H1 (cell line): Measurements from ENCODE around the gene GRAMD1C. TPM values are rescaled to one million over a fixed set of nuclear protein-coding genes. Genes with fewer than 3 reads are reported as not detected.

Source experiments
- CTCF ChIA-PET: fragments of 300-600 bp; sonication (Branson Sonifier 250); formaldehyde crosslinking; loops from one replicate; lab custom pipeline; 2021; ENCODE audit not compliant: partially characterized antibody; lab: Charles Lee
- POLR2A ChIA-PET: fragments of 300-600 bp; sonication (Branson Sonifier 250); formaldehyde crosslinking; loops from one replicate; lab custom pipeline; 2021; ENCODE audit warnings: inconsistent platforms; ENCODE audit not compliant: partially characterized antibody; lab: Charles Lee
- DNase-seq, 2 experiments: peaks; one replicate each; pipeline versions ENCODE4 v3.0.0 to v3.0.0-alpha.2; 2010 to 2022; ENCODE audit warnings: low spot score in 2 of 2, low read depth in 1 of 2, mixed read lengths in 1 of 2
- FAIRE-seq: peaks from 2 replicates; lab custom pipeline; 2011; peaks lifted over from hg19 to GRCh38; lab: Jason Lieb, UNC
- H2AFZ ChIP-seq: 2 replicates; pipeline ENCODE4 v1.8.1; 2012; ENCODE audit warnings: low read length, inconsistent platforms
- H2AK5ac ChIP-seq: 2 replicates; pipeline ENCODE4 v1.6.1; 2013; ENCODE audit warnings: low read depth, low read length
- H2BK120ac ChIP-seq: replicated peaks from 2 replicates; pipeline ENCODE3; 2013; ENCODE audit warnings: low read depth, low read length, inconsistent platforms
- H2BK12ac ChIP-seq: 2 replicates; pipeline ENCODE4 v1.6.1; 2013; ENCODE audit warnings: low read depth, low read length
- H2BK15ac ChIP-seq: 2 replicates; pipeline ENCODE4 v1.6.1; 2013; ENCODE audit warnings: low read length
- H2BK20ac ChIP-seq: 2 replicates; pipeline ENCODE4 v1.6.1; 2013; ENCODE audit warnings: low read length
- H2BK5ac ChIP-seq: 2 replicates; pipeline ENCODE4 v1.6.1; 2013; ENCODE audit warnings: low read depth, low read length
- H3K14ac ChIP-seq: 2 replicates; pipeline ENCODE4 v1.6.1; 2013; ENCODE audit warnings: inconsistent platforms; ENCODE audit not compliant: insufficient read length
- H3K18ac ChIP-seq: 2 replicates; pipeline ENCODE4 v1.6.1; 2013; ENCODE audit warnings: low read length; ENCODE audit errors: extremely low read depth
- H3K23ac ChIP-seq: 2 replicates; pipeline ENCODE4 v1.6.1; 2013; ENCODE audit warnings: inconsistent platforms; ENCODE audit not compliant: insufficient read length
- H3K23me2 ChIP-seq: 2 replicates; pipeline ENCODE4 v1.6.1; 2013; ENCODE audit warnings: low read depth, low read length
- H3K27ac ChIP-seq: 2 replicates; pipeline ENCODE4 v1.6.1; 2011; ENCODE audit warnings: low read depth, low read length, inconsistent platforms
- H3K27me3 ChIP-seq, 4 experiments: replicated peaks in 1 of 4; 1 replicate in 1 of 4; 2 replicates in 3 of 4; pipeline versions ENCODE4 v1.6.1 to v1.8.1; 2011 to 2013; ENCODE audit warnings: low read length in 3 of 4, mild to moderate bottlenecking in 3 of 4, inconsistent platforms in 2 of 4, mixed read lengths in 2 of 4, moderate library complexity in 1 of 4; ENCODE audit not compliant: control insufficient read depth in 3 of 4, insufficient read depth in 3 of 4; ENCODE audit errors: extremely low read depth in 1 of 4
- H3K36me3 ChIP-seq, 4 experiments: 2 replicates each; pipeline versions ENCODE4 v1.6.1 to v1.8.1; 2011 to 2013; ENCODE audit warnings: mild to moderate bottlenecking in 4 of 4, low read length in 3 of 4, moderate library complexity in 2 of 4, control low read depth in 1 of 4, inconsistent platforms in 1 of 4; ENCODE audit not compliant: insufficient read depth in 4 of 4, control insufficient read depth in 2 of 4
- H3K4ac ChIP-seq: replicated peaks from 2 replicates; pipeline ENCODE3; 2013; ENCODE audit warnings: low read length, low read depth, mixed read lengths, inconsistent platforms; ENCODE audit not compliant: insufficient read length
- H3K4me1 ChIP-seq, 4 experiments: replicated peaks in 1 of 4; 1 replicate in 1 of 4; 2 replicates in 3 of 4; pipeline versions ENCODE4 v1.6.1 to v1.8.1; 2011 to 2013; ENCODE audit warnings: low read length in 3 of 4, inconsistent platforms in 2 of 4, mixed read lengths in 1 of 4; ENCODE audit not compliant: insufficient read depth in 4 of 4, control insufficient read depth in 3 of 4
- H3K4me2 ChIP-seq, 2 experiments: 2 replicates each; pipeline versions ENCODE4 v1.6.1 to v1.8.1; 2011 to 2013; ENCODE audit warnings: low read depth in 2 of 2, low read length in 2 of 2, control low read depth in 1 of 2, inconsistent platforms in 1 of 2, mild to moderate bottlenecking in 1 of 2; ENCODE audit not compliant: insufficient read depth in 1 of 2
- H3K4me3 ChIP-seq, 4 experiments: fragments of 200-600, 300-600 bp in 1 of 4; sonication (generic), shearing (Covaris generic), sonication (Bioruptor Twin) in 1 of 4; 2 replicates each; pipeline versions ENCODE4 v1.5.1 to v1.8.1; 2011 to 2016; ENCODE audit warnings: low read length in 4 of 4, low read depth in 3 of 4, control low read depth in 2 of 4, inconsistent platforms in 2 of 4, mild to moderate bottlenecking in 2 of 4, mixed read lengths in 1 of 4, moderate library complexity in 1 of 4; ENCODE audit not compliant: insufficient read depth in 2 of 4; ENCODE audit errors: extremely low read depth in 1 of 4
- H3K56ac ChIP-seq: replicated peaks from 2 replicates; pipeline ENCODE3; 2013; ENCODE audit warnings: low read depth, mild to moderate bottlenecking, mixed read lengths, low read length, inconsistent platforms; ENCODE audit not compliant: insufficient read length
- H3K79me1 ChIP-seq: 2 replicates; pipeline ENCODE4 v1.6.1; 2013; ENCODE audit warnings: low read depth, low read length, control low read depth
- H3K79me2 ChIP-seq, 2 experiments: 2 replicates each; pipeline versions ENCODE4 v1.6.1 to v1.8.1; 2012 to 2013; ENCODE audit warnings: low read length in 2 of 2, mild to moderate bottlenecking in 2 of 2, inconsistent platforms in 1 of 2; ENCODE audit not compliant: insufficient read depth in 2 of 2, control insufficient read depth in 1 of 2
- H3K9ac ChIP-seq, 4 experiments: replicated peaks in 1 of 4; 1 replicate in 1 of 4; 2 replicates in 3 of 4; pipeline versions ENCODE4 v1.6.1 to v1.8.1; 2011 to 2013; ENCODE audit warnings: low read depth in 3 of 4, low read length in 3 of 4, control low read depth in 2 of 4, mild to moderate bottlenecking in 2 of 4, moderate library complexity in 2 of 4, inconsistent platforms in 1 of 4; ENCODE audit errors: extremely low read depth in 1 of 4
- H3K9me3 ChIP-seq, 2 experiments: 2 replicates each; pipeline versions ENCODE4 v1.6.1 to v1.8.1; 2012 to 2013; ENCODE audit warnings: mild to moderate bottlenecking in 2 of 2, moderate library complexity in 2 of 2, control low read depth in 1 of 2, inconsistent platforms in 1 of 2, low read depth in 1 of 2, low read length in 1 of 2, mixed read lengths in 1 of 2; ENCODE audit not compliant: insufficient read depth in 2 of 2
- H4K20me1 ChIP-seq, 2 experiments: replicated peaks in 1 of 2; 2 replicates each; pipeline versions ENCODE3 to v1.8.1; 2011 to 2013; ENCODE audit warnings: inconsistent platforms in 2 of 2, low read length in 2 of 2, mild to moderate bottlenecking in 1 of 2; ENCODE audit not compliant: insufficient read depth in 2 of 2, control insufficient read depth in 1 of 2
- H4K5ac ChIP-seq: 2 replicates; pipeline ENCODE4 v1.6.1; 2013; ENCODE audit warnings: low read length, low read depth, mixed read lengths, inconsistent platforms; ENCODE audit not compliant: insufficient read length
- H4K8ac ChIP-seq: 2 replicates; pipeline ENCODE4 v1.8.0; 2013; ENCODE audit warnings: mild to moderate bottlenecking, moderate library complexity, low read length, inconsistent platforms; ENCODE audit not compliant: insufficient read depth; ENCODE audit errors: extremely low read depth
- H4K91ac ChIP-seq: replicated peaks from 2 replicates; pipeline ENCODE3; 2013; ENCODE audit warnings: low read length, mixed read lengths, inconsistent platforms; ENCODE audit not compliant: insufficient read length
- CHD2 ChIP-seq: IDR thresholded peaks from 2 replicates; pipeline ENCODE4 v1.6.1; 2012; ENCODE audit warnings: low read length, improper control_type of control experiment
- CREB1 ChIP-seq: IDR thresholded peaks from 2 replicates; pipeline ENCODE4 v1.6.1; 2012; ENCODE audit warnings: inconsistent platforms
- EZH2 ChIP-seq: fragments of 200-600 bp; sonication (generic); IDR thresholded peaks from 2 replicates; pipeline ENCODE4 v1.7.1; 2012; ENCODE audit warnings: low read depth, mild to moderate bottlenecking, moderate library complexity, low read length, inconsistent platforms; ENCODE audit not compliant: severe bottlenecking
- WGBS, 2 experiments: shearing (Covaris generic) in 1 of 2; methylation state at CpG; one replicate each; pipeline versions ENCODE4 v1.1.6 to v1.1.7; 2013 to 2015; ENCODE audit warnings: low lambda C conversion rate in 2 of 2, mixed read lengths in 2 of 2, inconsistent platforms in 1 of 2, low coverage in 1 of 2, missing lambda C conversion rate in 1 of 2; ENCODE audit not compliant: insufficient replicate concordance in 2 of 2, insufficient coverage in 1 of 2, insufficient read length in 1 of 2; ENCODE audit errors: extremely low coverage in 1 of 2, missing lambda C conversion rate in 1 of 2; 5-methylcytosine and 5-hydroxymethylcytosine counted together
- polyA plus RNA-seq, 7 experiments: library from polyadenylated mRNA; depleted of rRNA in 3 of 7; stranded (reverse) in 5 of 7; unstranded in 2 of 7; fragments of >200 nt in 5 of 7; fragments of 200-250 nt in 2 of 7; gene quantifications; 1 replicate in 5 of 7; 2 replicates in 1 of 7; 4 replicates in 1 of 7; pipeline versions ENCODE4 v1.2.1 to v1.2.3, GENCODE V29; 2011 to 2013; ENCODE audit warnings: missing spikeins in 2 of 7, mixed read lengths in 2 of 7
- total RNA-seq: library from RNA; stranded (reverse); fragmentation: NEBNext Ultra II Directional; extraction: Animal tissue kit (Norgen Biotek cat#: 25700); gene quantifications from 2 replicates; pipeline ENCODE4 v1.2.1, GENCODE V29; 2021

Gene GRAMD1C
- total and polyA plus RNA-seq, 2 of the 8 experiments (the other 6 are each of a cell fraction or from before 2014, with no cell fraction given): 0.62 to 2.1 TPM

DNA sequence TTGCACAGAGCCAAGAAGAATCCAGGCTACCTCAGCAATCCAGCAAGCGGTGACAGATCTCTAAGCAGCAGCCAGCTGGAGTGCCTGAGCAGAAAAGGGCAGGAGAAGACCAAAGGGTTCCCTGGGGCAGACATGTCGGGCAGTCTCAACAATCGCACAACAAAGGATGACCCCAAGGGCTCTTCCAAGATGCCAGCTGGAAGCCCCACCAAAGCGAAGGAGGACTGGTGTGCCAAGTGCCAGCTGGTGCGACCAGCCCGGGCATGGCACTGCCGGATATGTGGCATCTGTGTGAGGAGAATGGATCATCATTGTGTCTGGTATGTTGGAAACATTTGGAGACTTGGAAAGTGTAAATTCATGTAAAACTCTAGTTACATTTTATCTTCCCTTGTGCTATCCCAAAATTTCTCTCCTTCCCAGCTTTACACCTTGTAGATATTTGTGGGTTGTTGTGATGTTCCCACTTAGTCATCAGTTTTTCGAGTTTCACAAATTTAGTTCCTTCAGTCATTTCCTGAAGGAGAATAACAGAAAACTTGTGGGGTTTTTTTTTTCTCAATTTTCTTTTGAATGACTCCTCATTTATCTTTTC lies 115.6 kb downstream of the GRAMD1C start:
- no peaks in the 10 kb centered on the region for H3K79me1 ChIP-seq
- H3K56ac ChIP-seq: no peak overlapping the region
- H3K23me2 ChIP-seq: no peaks in the 10 kb centered on the region
- FAIRE-seq (no peak), DNase-seq (no peak)
- H3K23ac ChIP-seq: no peak overlapping the region
- H4K5ac ChIP-seq: no peak overlapping the region
- no peak overlapping the region for H2BK120ac ChIP-seq
- H3K4ac ChIP-seq: no peak overlapping the region
- no peak overlapping the region for H2BK5ac ChIP-seq
- no peak overlapping the region for H3K4me3 ChIP-seq
- H4K20me1 ChIP-seq: no peaks in the 10 kb centered on the region
- no peaks in the 10 kb centered on the region for H3K79me2 ChIP-seq
- H2BK15ac ChIP-seq: no peak overlapping the region
- TF ChIP-seq CHD2: no peak
- no peak for TF ChIP-seq CREB1
- TF ChIP-seq EZH2: no peak
- 0 out of 7 replicates have a peak, but pooled peaks cover 0 to 2% (median under 1%) of the 10 kb centered on the region in 4 experiments for H3K27me3 ChIP-seq
- H3K27ac ChIP-seq: no peak overlapping the region
- H2BK12ac ChIP-seq: no peak overlapping the region
- no peak overlapping the region for H3K18ac ChIP-seq
- H2BK20ac ChIP-seq: no peak overlapping the region
- WGBS, 2 experiments: 97% methylated on average over 8 of the region's 8 CpGs; no CpG with 5 or more reads in 1 of the 2 experiments
- H3K9me3 ChIP-seq: no peaks in the 10 kb centered on the region
- no peak overlapping the region for H3K14ac ChIP-seq
- no peak overlapping the region for H4K91ac ChIP-seq
- H4K8ac ChIP-seq: no peak overlapping the region
- H3K9ac ChIP-seq: no peak overlapping the region
- no peaks in the 10 kb centered on the region; a peak in 1 of 7 replicates for H3K4me1 ChIP-seq
- no peak overlapping the region for H2AK5ac ChIP-seq
- CTCF ChIA-PET: no interaction called here
- H2AFZ ChIP-seq: no peak overlapping the region
- POLR2A ChIA-PET: interaction anchor here (1.0 kb wide), 1 partner anchor 8 kb away, joined by 4 read pairs; no protein-coding TSS in a partner anchor
- no peak overlapping the region for H3K4me2 ChIP-seq
- H3K36me3 ChIP-seq: peaks cover 3 to 15% (median 7%) of the 10 kb centered on the region in 4 experiments; a peak in 4 of 8 replicates
